RCC 7860 (cell line): ENCODE measurements around the gene LAMA2.

Source experiments
- DNase-seq: peaks from one replicate; pipeline ENCODE4 v3.0.0-alpha.2; 2015; ENCODE audit warnings: low spot score
- FAIRE-seq: peaks from 2 replicates; lab custom pipeline; 2012; peaks lifted over from hg19 to GRCh38; lab: Jason Lieb, UNC

Gene LAMA2

GRCh38 chr6:128899341-128900050 is 16.6 kb downstream of the LAMA2 start:
- no peak for FAIRE-seq
- no peak for DNase-seq

GRCh38 chr6:128903715-128904114 is 20.8 kb downstream of the LAMA2 start:
- FAIRE-seq (no peak), DNase-seq (no peak)

GRCh38 chr6:128914051-128914450 is 31.1 kb downstream of the LAMA2 start:
- FAIRE-seq (no peak), DNase-seq (no peak)

- FAIRE-seq (no peak), DNase-seq (no peak)
Measured at GRCh38 chr6:128918886-128919285, 35.9 kb downstream of the LAMA2 start.

- FAIRE-seq (no peak), DNase-seq (no peak)
Measured at GRCh38 chr6:128919412-128920180, 36.7 kb downstream of the LAMA2 start.

GRCh38 chr6:128925765-128926164 is 42.8 kb downstream of the LAMA2 start:
- no peak for FAIRE-seq
- DNase-seq, result no peak

- DNase-seq (no peak), FAIRE-seq (no peak)
Measured at GRCh38 chr6:128929869-128930268, 46.9 kb downstream of the LAMA2 start.

- no peak for DNase-seq
- FAIRE-seq, result no peak
Measured at GRCh38 chr6:128930321-128930720, 47.4 kb downstream of the LAMA2 start.

- no peak for DNase-seq
- FAIRE-seq, result no peak
Measured at GRCh38 chr6:128932061-128932460, 49.1 kb downstream of the LAMA2 start.

- FAIRE-seq (no peak), DNase-seq (no peak)
Measured at GRCh38 chr6:128950864-128951263, 67.9 kb downstream of the LAMA2 start.

- FAIRE-seq (no peak), DNase-seq (no peak)
Measured at GRCh38 chr6:128952902-128953301, 70.0 kb downstream of the LAMA2 start.

GRCh38 chr6:128954308-128955043 is 71.5 kb downstream of the LAMA2 start:
- no peak for FAIRE-seq
- DNase-seq, result no peak

GRCh38 chr6:128963561-128963960 is 80.6 kb downstream of the LAMA2 start:
- DNase-seq, result no peak

GRCh38 chr6:128964233-128964755 is 81.4 kb downstream of the LAMA2 start:
- FAIRE-seq, result no peak
- no peak for DNase-seq

More at GRCh38 chr6:128963561-128963960, 80.6 kb downstream of the LAMA2 start:
- no peak for FAIRE-seq

- DNase-seq (no peak), FAIRE-seq (no peak)
Measured at GRCh38 chr6:128964771-128965170, 81.8 kb downstream of the LAMA2 start.

GRCh38 chr6:128966934-128967333 is 84.0 kb downstream of the LAMA2 start:
- no peak for FAIRE-seq
- DNase-seq, result no peak

GRCh38 chr6:128979071-128979470 is 96.1 kb downstream of the LAMA2 start:
- no peak for DNase-seq
- FAIRE-seq, result no peak

GRCh38 chr6:128981716-128982115 is 98.8 kb downstream of the LAMA2 start:
- DNase-seq (no peak), FAIRE-seq (no peak)

GRCh38 chr6:128990360-128990759 is 107.4 kb downstream of the LAMA2 start:
- FAIRE-seq, result no peak

GRCh38 chr6:128990915-128991314 is 108.0 kb downstream of the LAMA2 start:
- FAIRE-seq, result no peak
- DNase-seq, result no peak

More at GRCh38 chr6:128990360-128990759, 107.4 kb downstream of the LAMA2 start:
- no peak for DNase-seq

- FAIRE-seq, result no peak
Measured at GRCh38 chr6:128993166-128993565, 110.2 kb downstream of the LAMA2 start.

More at GRCh38 chr6:128993166-128993565, 110.2 kb downstream of the LAMA2 start:
- no peak for DNase-seq
